DND-41 (cell line): Measurements from ENCODE around the gene SLC44A1.

Source experiments
- CTCF ChIP-seq: IDR thresholded peaks from 2 replicates; pipeline ENCODE4 v1.5.1; 2012; ENCODE audit warnings: borderline replicate concordance, low read length, moderate library complexity, mild to moderate bottlenecking; ENCODE audit not compliant: poor library complexity, severe bottlenecking; ENCODE audit errors: extremely low read depth
- EZH2 ChIP-seq: IDR thresholded peaks from 3 replicates; pipeline ENCODE4 v1.6.1; 2012; ENCODE audit warnings: borderline replicate concordance, low read depth, mild to moderate bottlenecking, moderate library complexity, low read length, inconsistent platforms; ENCODE audit not compliant: severe bottlenecking

DNA sequence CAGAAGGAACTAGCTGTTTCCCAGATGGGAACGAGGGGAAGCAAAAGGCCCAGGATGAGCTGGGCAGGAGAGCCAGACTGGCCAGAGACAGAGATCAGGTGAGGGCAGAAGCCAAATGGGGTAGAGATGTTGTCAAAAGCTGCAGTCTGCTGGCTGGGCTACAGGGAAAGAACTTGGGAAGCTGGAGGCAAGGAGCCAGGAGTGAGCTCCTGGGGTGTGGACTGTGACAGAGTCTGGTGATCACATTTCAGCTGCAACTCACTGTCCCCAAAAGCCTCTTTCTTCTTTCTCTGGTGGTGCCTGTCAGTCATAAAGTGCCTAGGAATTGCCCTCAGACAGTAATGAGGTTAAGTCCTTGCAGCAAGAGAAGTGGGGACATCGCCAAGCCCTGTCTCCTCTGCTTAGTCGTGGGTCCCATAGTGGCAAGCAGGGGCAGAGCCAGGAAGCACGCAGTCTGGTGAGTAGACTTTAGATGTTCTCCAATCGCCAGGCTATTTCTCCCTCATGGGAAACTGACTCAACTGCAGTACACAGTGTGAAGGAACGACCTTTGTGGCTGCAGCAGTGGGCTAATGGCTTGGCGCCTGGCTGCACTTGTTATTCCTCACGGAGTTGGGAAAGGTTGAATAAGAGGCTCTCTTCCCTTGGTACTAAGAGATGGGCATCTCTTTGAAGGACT lies 200.9 kb downstream of the SLC44A1 start:
- TF ChIP-seq CTCF (no peak), EZH2 (no peak)
